Body of pancreas (tissue), 4 donors: ENCODE results near the gene KLK4. TPM values are rescaled to one million over a fixed set of nuclear protein-coding genes. Genes with fewer than 3 reads are reported as not detected.

ENCODE experiments used
- ATAC-seq: fragments of 150-250 bp; one replicate; pipeline ENCODE4 v1.9.1; 2016
- DNase-seq, 4 donors: peaks; one replicate each; pipeline ENCODE4 v3.0.0-alpha.2; 2019
- H3K27ac ChIP-seq, 4 donors: fragments of 200-600 bp; sonication (generic); 1 replicate in 3 of 4; 2 replicates in 1 of 4; pipeline versions ENCODE4 v1.5.1 to v1.6.1; 2016 to 2019; ENCODE audit warnings: mild to moderate bottlenecking in 1 of 4, mixed read lengths in 1 of 4, moderate library complexity in 1 of 4
- H3K27me3 ChIP-seq, 2 donors: fragments of 200-600 bp; sonication (generic); one replicate each; pipeline ENCODE4 v1.6.0; 2016; ENCODE audit warnings: mild to moderate bottlenecking in 1 of 2
- H3K36me3 ChIP-seq, 2 donors: fragments of 200-600 bp; sonication (generic); replicated peaks in 1 of 2; 2 replicates each; pipeline ENCODE4 v1.5.1; 2016; ENCODE audit warnings: low read depth in 2 of 2; ENCODE audit not compliant: insufficient read depth in 1 of 2
- H3K4me1 ChIP-seq: fragments of 200-600 bp; sonication (generic); one replicate; pipeline ENCODE4 v1.6.0; 2016
- H3K4me3 ChIP-seq, 2 donors: fragments of 200-600 bp; sonication (generic); 1 replicate in 1 of 2; 2 replicates in 1 of 2; pipeline ENCODE4 v1.5.1; 2016 to 2019
- H3K9me3 ChIP-seq, 3 donors: fragments of 200-600 bp; sonication (generic); 1 replicate in 2 of 3; 2 replicates in 1 of 3; pipeline ENCODE4 v1.5.1; 2016
- POLR2A ChIP-seq, 3 donors: fragments of 450-650 bp; IDR thresholded peaks; one replicate each; pipeline ENCODE4 v1.6.1; 2016; ENCODE audit warnings: antibody characterized with exemption in 3 of 3, mild to moderate bottlenecking in 2 of 3
- WGBS, 2 donors: methylation state at CpG; one replicate each; pipeline ENCODE4 v1.1.5; 2017; 5-methylcytosine and 5-hydroxymethylcytosine counted together
- intact Hi-C: fragments of 100-400 bp; cut with DNase I; formaldehyde crosslinking; loops from one replicate; pipeline ENCODE4 v1.15.1; 2023
- total RNA-seq, 2 donors: library from RNA; depleted of rRNA; stranded (reverse); fragments of >200 nt; gene quantifications; one replicate each; pipeline ENCODE4 v1.1.0, GENCODE V29; 2016
- TF ChIP-seq, protein P1 (sequence below), 7 experiments: fragments of 450-650 bp in 4 of 7; fragments of 200-600 bp in 3 of 7; sonication (generic) in 3 of 7; IDR thresholded peaks; one replicate each; pipeline ENCODE4 v1.5.1; 2016 to 2019; ENCODE audit warnings: antibody characterized with exemption in 7 of 7

The KLK4 gene
- total RNA-seq, 2 donors from 2014 or later: not detected

- Histone ChIP-seq H3K4me1 (no peaks in the 10 kb centered on the region), H3K27me3 (no peaks in the 10 kb centered on the region), H3K9me3 (no peaks in the 10 kb centered on the region), H3K4me3 (no peak overlapping the region), H3K36me3 (no peaks in the 10 kb centered on the region), H3K27ac (no peak overlapping the region)
- TF ChIP-seq, protein P1, sequence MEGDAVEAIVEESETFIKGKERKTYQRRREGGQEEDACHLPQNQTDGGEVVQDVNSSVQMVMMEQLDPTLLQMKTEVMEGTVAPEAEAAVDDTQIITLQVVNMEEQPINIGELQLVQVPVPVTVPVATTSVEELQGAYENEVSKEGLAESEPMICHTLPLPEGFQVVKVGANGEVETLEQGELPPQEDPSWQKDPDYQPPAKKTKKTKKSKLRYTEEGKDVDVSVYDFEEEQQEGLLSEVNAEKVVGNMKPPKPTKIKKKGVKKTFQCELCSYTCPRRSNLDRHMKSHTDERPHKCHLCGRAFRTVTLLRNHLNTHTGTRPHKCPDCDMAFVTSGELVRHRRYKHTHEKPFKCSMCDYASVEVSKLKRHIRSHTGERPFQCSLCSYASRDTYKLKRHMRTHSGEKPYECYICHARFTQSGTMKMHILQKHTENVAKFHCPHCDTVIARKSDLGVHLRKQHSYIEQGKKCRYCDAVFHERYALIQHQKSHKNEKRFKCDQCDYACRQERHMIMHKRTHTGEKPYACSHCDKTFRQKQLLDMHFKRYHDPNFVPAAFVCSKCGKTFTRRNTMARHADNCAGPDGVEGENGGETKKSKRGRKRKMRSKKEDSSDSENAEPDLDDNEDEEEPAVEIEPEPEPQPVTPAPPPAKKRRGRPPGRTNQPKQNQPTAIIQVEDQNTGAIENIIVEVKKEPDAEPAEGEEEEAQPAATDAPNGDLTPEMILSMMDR (IDR thresholded peaks at IDR 0.05): no peak
- 49 to 52% methylated on average over 8 to 10 of the region's 10 CpGs for WGBS, 2 donors
- intact Hi-C loops: no loop called here
- DNase-seq (no peak), ATAC-seq (no peak)
These were observed 16.5 kb downstream of the KLK4 start for GRCh38 chr19:50894478-50895356.

- DNase-seq (peak in 2 of 4 donors; percentile 15 to 40), ATAC-seq (no peak)
- TF ChIP-seq, protein P1 (IDR thresholded peaks at IDR 0.05): peak in 1 of 7 experiments; percentile 27
- TF ChIP-seq POLR2A (IDR thresholded peaks at IDR 0.05): no peak
- no peaks in the 10 kb centered on the region for H3K4me1 ChIP-seq
- no peak overlapping the region for H3K27ac ChIP-seq
- WGBS, 2 donors: 83% methylated on average over 18 of the region's 18 CpGs; no CpG with 5 or more reads in 1 of the 2 donors
- no peaks in the 10 kb centered on the region for H3K27me3 ChIP-seq
- H3K4me3 ChIP-seq: no peak overlapping the region
- no peaks in the 10 kb centered on the region for H3K36me3 ChIP-seq
- H3K9me3 ChIP-seq: no peaks in the 10 kb centered on the region
- intact Hi-C loops: no loop called here
These were observed 18.0 kb downstream of the KLK4 start for GRCh38 chr19:50893047-50893736.

- ATAC-seq: no peak
- intact Hi-C loops: no loop called here
These were observed 20.0 kb downstream of the KLK4 start for GRCh38 chr19:50891253-50891625.

DNA sequence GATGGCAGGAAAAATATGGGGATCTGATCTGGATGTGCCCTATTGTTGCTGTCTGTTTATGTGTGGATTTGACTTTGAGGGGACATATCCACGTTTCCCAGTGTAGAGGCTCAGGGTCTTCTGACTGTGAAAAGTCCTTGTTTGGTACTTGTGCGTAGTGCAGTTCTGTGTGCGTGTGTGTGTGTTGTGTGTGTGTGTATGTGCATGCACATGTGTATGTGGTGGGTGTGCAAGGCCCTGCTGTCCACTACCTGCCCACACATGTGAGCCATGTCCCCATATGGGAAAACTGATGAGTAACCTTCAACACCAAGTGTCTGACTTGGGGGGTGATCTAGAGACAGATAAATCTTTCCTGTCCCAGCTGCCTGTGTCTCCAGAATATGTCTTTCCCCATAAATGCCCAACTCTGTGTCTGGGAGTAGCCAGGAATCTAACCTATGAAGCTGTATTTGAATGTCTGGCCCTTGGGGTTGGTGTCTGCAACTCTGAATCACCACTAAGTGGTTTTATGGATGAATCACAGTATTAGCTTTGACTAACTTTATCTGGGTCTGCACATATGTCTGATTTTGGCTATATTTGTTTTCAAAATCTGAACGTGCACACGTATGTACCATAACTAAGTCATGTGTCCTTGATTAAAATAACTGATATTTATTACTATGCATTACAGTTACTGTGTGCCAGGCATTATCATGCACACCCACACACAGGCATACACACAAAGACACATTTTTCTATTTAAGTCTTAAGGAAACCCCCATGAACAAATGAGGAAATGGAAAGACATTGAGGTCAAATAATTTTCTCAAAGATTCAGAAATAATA lies 20.6 kb downstream of the KLK4 start:
- Histone ChIP-seq H3K36me3 (no peaks in the 10 kb centered on the region), H3K27ac (no peak overlapping the region), H3K9me3 (no peaks in the 10 kb centered on the region), H3K27me3 (no peaks in the 10 kb centered on the region), H3K4me1 (no peaks in the 10 kb centered on the region), H3K4me3 (no peak overlapping the region)
- TF ChIP-seq POLR2A (IDR thresholded peaks at IDR 0.05): no peak
- TF ChIP-seq, protein P1 (IDR thresholded peaks at IDR 0.05): no peak
- ATAC-seq: no peak
- intact Hi-C loops: no loop called here
- no peak for DNase-seq
- 28 to 44% methylated on average over 5 of the region's 5 CpGs for WGBS, 2 donors

More at GRCh38 chr19:50891253-50891625, 20.0 kb downstream of the KLK4 start:
- WGBS, 2 donors: 71 to 82% methylated on average over 5 of the region's 5 CpGs
- no peak for DNase-seq
- no peak overlapping the region for H3K27ac ChIP-seq
- no peak for TF ChIP-seq POLR2A (IDR thresholded peaks at IDR 0.05)
- TF ChIP-seq, protein P1 (IDR thresholded peaks at IDR 0.05): no peak
- H3K36me3 ChIP-seq: no peaks in the 10 kb centered on the region
- no peaks in the 10 kb centered on the region for H3K27me3 ChIP-seq
- H3K4me3 ChIP-seq: no peak overlapping the region
- no peaks in the 10 kb centered on the region for H3K4me1 ChIP-seq
- no peaks in the 10 kb centered on the region for H3K9me3 ChIP-seq
